ENCODE results near the gene ASIP.
"Not testable (repeated sequence)": the region's sequence is repeated elsewhere in the genome, so short reads cannot be mapped to it uniquely, and the experiment has no call there.

Gene ASIP

GRCh38 chr20:34240693-34241615 lies at the start of gene ASIP:
Gene ASIP, plus strand, starts transcription at chr20:34241423. Its CDS starts 18,952 bp downstream, at chr20:34260375.
- FAIRE-seq, result no peak

DNA sequence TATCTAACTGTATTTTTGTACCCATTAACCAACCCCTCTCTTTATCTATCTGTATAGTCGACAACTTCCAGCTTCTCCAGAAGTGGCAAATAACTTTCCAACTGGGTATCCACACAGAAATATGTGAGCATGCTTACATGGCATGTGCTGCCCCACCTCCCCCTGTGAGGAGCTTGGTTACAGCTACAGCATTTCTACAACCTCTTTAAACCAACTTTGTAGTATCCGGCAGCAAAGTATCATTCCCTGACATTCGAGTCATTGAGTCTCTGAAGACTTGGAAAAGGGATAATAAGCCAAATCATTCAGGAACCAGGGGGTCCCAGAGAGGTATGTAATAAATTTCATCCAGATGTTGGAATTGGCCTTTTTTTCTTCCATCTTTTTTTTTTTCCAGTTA lies 48.2 kb upstream of the ASIP start:
- FAIRE-seq, result no peak

- no peak for FAIRE-seq
Measured at GRCh38 chr20:34199183-34199582, 42.0 kb upstream of the ASIP start.

DNA sequence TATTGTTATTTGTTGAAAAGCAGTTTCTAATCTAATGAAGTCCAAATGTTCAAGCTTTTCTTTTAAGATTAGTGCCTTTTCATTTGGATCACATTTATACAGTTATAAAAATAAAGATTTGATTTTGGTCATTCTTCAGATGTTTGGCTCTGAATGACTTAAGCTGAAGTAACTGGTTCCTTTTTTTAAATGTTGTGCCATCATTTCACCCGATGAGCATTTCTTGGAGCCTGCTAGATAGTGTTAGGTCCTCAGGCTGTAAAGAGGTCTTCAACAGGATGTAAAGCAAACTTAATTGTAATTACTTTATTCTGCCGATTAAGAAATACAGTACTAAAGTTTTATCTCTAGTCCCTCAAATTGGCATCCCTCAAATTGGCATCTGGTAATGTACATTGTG lies 41.2 kb upstream of the ASIP start:
- FAIRE-seq, result no peak

- no peak for FAIRE-seq
Measured at GRCh38 chr20:34201531-34201930, 39.7 kb upstream of the ASIP start.

DNA sequence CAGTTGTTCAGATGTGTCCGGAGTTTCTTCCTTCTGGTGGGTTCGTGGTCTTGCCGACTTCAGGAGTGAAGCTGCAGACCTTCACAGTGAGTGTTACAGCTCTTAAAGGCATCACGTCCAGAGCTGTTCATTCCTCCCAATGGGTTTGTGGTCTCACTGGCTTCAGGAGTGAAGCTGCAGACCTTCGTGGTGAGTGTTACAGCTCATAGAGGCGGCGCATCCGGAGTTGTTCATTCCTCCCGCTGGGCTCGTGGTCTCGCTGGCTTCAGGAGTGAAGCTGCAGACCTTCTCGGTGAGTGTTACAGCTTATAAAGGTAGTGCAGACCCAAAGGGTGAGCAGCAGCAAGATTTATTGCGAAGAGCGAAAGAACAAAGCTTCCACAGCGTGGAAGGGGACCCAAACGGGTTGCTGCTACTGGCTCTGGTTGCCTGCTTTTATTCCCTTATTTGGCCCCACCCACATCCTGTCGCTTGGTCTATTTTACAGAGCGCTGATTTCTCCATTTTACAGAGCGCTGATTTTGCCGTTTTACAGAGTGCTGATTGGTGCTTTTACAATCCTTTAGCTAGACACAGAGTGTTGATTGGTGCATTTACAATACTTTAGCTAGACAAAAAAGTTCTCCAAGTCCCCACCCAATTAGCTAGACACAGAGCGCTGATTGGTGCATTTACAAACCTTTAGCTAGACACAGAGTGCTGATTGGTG lies 35.9 kb upstream of the ASIP start:
- not testable (repeated sequence) for FAIRE-seq

DNA sequence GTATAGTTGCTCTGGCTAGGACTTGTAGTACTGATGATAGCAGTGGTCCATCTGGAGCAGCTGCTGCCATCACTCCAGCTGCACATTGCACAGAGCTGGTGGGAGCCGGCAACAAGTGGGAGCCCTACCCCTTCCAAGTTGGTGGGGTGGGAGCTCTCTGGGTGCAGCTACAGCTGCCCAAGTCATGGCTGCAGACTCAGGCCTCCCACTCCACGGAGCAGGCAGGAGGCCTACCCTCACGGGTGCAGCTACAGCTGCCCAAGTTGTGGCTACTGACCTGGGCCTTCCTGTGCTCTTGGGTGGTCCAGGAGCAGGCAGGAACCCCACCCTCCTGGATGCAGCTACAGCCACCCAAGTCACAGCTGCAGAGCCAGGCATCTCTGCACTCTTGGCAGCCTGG lies 32.1 kb upstream of the ASIP start:
- no peak for FAIRE-seq

- no peak for FAIRE-seq
Measured at GRCh38 chr20:34210271-34210670, 31.0 kb upstream of the ASIP start.

DNA sequence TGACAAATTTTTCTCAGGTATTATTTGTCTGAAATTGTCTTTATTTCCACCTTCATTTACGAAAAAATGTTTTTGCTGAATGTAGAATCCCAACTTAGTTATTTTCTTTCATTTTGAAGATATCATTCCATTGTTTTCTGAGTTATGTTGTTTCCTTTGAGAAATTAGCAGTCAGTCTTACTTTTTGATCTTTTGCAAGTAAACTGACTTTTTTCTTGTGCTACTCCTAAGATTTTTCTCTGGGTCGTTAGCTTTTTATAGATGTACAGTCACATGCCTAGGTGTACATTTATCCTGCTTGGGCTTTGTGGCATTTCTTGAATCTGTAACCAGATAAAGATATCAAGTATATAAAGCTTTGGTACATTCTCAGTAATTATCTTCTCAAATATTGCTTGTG lies 29.6 kb upstream of the ASIP start:
- no peak for FAIRE-seq

- no peak for FAIRE-seq
Measured at GRCh38 chr20:34213213-34213612, 28.0 kb upstream of the ASIP start.

GRCh38 chr20:34215711-34216381 lies 25.4 kb upstream of the ASIP start:
- FAIRE-seq, result no peak

- FAIRE-seq, result no peak
Measured at GRCh38 chr20:34216382-34216742, 24.9 kb upstream of the ASIP start.

DNA sequence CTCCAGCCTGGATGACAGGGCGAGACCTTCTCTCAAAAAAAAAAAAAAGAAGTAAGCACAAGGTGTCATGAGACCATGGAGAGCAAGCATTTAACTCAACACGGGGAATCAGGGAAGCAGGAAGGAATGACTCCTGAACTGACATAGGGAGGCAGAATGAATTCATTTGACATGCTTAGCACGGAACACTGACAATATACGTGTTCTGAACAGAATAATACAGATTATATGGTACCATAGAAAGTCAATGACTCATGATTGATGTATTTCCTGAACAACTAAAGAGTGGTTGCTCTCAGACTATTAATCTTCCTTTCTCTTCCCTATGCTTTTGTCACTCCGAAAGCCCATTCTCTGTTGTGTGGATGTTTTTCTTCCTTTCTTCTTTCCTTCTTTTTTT lies 20.7 kb upstream of the ASIP start:
- FAIRE-seq, result no peak

DNA sequence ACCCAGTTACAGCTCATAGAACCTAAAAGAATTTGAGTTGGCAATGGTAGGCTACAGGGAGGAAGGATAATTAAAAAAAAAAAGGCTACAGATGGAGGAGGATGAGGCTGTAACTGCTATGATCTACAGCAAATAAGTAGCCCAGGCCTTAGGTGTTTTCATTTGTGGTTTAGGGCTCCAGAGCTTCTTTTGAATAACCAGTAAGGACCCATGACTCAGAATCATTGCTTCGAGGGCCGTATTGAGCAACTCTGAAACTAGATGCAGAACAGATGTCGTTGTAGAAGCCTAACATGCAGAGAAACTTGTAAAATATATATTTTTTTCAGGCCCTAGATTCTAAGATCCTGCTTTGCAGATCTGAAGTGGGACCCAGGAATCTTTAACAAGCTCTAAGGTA lies 19.0 kb upstream of the ASIP start:
- FAIRE-seq, result no peak

DNA sequence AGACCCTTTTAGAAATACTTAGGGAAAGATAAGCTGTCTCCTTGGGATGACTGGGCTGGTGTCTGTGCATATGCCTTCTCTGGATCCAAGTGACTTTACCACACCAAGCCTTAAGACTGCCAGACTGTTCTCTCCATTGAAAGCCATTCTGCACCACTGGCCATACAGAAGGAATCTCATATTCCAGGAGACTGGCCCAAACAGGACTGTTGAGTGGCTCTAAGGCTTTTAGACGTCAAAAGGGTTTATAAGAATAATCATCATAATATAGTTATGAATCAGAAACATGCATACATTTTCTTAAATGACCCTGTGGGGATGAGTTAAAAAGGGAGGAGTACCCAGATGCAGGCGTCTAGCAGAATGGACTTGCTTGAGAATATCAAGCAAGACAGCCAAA lies 17.0 kb upstream of the ASIP start:
- FAIRE-seq, result not testable (repeated sequence)

GRCh38 chr20:34231634-34232033 lies 9.6 kb upstream of the ASIP start:
- FAIRE-seq, result no peak

DNA sequence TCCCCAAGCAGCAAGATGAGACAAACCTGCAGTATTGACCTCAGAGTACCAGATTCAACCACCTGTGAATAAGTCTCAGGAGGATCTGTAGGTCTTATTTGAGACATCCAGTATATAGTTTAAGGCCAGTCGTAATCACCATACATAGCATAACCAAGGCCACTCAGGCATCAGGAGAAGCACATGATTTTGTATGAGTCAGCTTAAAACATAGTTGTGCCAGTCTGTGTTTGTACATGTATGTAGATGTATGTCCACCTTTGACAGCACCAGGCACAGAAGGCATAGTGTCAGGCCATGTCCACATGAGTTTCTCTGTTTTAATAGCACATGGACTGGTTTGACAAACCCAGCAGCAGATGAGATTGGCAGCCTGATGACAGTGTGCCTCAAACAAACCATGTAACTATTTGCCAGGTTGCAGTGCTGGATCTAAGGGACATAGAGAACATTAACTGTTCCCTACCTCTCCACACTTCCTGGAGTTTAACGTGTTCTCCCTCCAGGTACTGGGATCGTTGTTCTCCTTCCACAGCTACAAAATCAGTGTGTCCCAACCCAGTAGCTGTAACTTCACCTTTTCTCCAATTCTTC lies 8.6 kb upstream of the ASIP start:
- FAIRE-seq, result no peak

DNA sequence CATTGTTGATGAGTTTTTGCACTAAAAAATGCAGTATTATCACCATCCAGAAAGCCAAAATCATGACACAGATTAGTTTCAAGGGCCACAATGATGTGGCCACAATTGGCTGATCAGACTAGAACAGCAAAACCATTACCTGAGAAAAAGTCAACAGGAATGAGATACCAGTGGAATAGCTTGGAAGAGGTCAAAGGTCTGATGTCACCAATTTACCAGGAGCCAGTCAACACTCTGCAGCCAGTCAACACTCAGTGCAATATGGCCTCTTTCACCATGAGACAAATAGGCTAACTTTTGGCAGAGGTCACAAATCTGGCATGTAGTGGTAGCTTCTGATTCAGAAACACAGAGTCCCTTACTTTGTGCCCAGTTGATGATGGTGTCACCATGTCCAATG lies 7.5 kb upstream of the ASIP start:
- FAIRE-seq, result no peak

DNA sequence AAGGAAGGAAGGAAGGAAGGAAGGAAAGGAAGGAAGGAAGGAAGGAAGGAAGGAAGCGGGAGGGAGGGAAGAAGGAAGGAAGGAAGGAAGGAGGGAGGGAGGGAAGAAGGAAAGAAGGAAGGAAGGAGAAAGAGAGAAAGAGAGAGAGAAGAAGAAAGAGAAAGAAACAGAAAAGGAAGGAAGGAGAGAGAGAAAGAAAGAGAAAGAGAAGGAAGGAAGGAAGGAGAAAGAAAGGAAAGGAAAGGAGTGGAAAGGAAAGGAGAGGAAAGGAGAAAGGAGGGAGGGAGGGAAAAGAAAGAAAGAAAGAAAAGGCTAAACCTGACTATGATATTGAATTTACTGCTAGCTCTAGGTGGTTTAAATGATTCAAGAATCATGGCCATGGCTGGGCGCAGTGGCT lies 5.3 kb upstream of the ASIP start:
- no peak for FAIRE-seq

DNA sequence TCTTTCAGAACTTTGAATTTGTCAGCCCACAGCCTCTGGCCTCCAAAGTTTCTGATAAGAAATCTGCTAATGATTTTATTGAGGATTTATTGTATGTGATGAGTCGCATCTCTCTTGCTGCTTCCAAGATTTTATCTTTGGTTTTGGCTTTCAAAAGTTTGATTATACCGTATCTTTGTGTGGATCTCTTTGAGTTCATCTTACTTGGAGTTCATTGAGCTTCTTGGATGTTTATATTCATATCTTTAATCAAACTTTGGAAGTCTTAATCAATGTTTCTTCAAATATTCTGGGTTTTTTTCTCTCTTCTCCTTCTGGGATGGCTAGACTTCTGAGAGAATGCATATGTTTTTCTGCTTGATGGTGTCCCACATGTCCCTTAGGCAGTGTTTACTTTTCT lies 3.3 kb upstream of the ASIP start:
- no peak for FAIRE-seq

- FAIRE-seq, result no peak
Measured at GRCh38 chr20:34240121-34240520, 1.1 kb upstream of the ASIP start.

DNA sequence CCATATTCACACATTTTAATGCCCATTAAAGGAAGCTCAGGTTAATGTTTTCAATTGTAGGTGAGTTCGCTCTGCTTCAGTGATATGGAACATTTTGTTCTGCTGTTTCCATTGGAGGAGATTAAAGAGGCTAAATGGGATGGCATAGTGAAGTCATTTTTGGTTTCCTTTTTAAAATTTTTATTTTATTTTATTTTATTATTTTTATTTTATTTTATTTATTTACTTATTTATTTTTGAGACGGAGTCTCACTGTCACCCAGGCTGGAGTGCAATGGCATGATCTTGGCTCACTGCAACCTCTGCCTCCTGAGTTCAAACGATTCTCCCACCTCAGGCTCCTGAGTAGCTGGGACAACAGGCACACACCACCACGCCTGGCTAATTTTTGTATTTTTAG lies 792 bp downstream of the ASIP start:
- not testable (repeated sequence) for FAIRE-seq

DNA sequence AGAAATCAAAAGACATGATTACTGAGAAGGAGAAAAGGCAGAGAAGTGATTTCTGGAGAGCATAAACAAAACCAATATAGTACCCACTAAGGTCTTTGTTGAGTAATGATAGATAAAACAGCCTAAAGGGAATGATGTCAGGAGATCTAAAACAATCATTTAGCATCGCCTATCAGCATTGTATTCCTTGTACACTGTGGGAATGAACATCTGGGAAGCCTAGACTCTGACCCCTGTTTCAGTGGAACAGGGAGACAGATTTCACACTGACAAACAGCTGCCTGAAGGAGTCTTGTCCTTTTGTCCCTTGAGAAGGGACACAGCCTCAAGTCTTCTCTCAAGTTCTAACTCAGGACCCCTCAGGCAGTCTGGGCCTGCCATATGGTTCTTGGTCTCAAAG lies 1.7 kb downstream of the ASIP start:
- FAIRE-seq, result no peak

Data from colon (tissue), 2 donors.